K562 (cell line): ENCODE measurements around the gene SAT2. TPM values are rescaled to one million over a fixed set of nuclear protein-coding genes. Genes with fewer than 3 reads are reported as not detected.

ENCODE experiments used
- ATF1 ChIP-seq, 2 experiments: fragments of 450-650 bp in 1 of 2; IDR thresholded peaks; 2 replicates each; pipeline ENCODE4 v1.6.1; 2016; ENCODE audit warnings: missing compliant biosample characterization in 1 of 2, missing genetic modification characterization in 1 of 2
- BHLHE40 ChIP-seq: IDR thresholded peaks from 2 replicates; pipeline ENCODE4 v1.6.1; 2011; ENCODE audit warnings: low read length, improper control_type of control experiment
- CCNT2 ChIP-seq: IDR thresholded peaks from 2 replicates; pipeline ENCODE4 v1.6.1; 2011; ENCODE audit warnings: borderline replicate concordance, low read depth, mild to moderate bottlenecking, moderate library complexity, mixed read lengths, low read length; ENCODE audit not compliant: insufficient read length; ENCODE audit errors: extremely low read depth
- CSDE1 ChIP-seq, 2 experiments: fragments of 450-650 bp; IDR thresholded peaks; 2 replicates each; pipeline ENCODE4 v1.6.1; 2016; ENCODE audit warnings: mild to moderate bottlenecking in 1 of 2
- HDAC1 ChIP-seq, 2 experiments: fragments of 450-650 bp; IDR thresholded peaks; 2 replicates each; pipeline ENCODE4 v1.6.1; 2016 to 2017; ENCODE audit warnings: inconsistent platforms in 1 of 2, mild to moderate bottlenecking in 1 of 2, moderate library complexity in 1 of 2
- HOMEZ ChIP-seq: fragments of 250-450 bp; sonication (Bioruptor Pico); IDR thresholded peaks from 2 replicates; pipeline ENCODE4 v1.4.0; 2020; ENCODE audit warnings: mild to moderate bottlenecking, moderate library complexity
- MEF2D ChIP-seq: conservative IDR thresholded peaks from 2 replicates; pipeline ENCODE4 v1.6.1; 2016; ENCODE audit warnings: low read depth, missing genetic modification characterization, missing compliant biosample characterization
- MTA3 ChIP-seq: fragments of 450-650 bp; formaldehyde crosslinking; IDR thresholded peaks from 2 replicates; pipeline ENCODE4 v1.6.1; 2017; ENCODE audit warnings: mild to moderate bottlenecking, borderline replicate concordance
- MYC ChIP-seq, 2 experiments: fragments of 250-450 bp in 1 of 2; sonication (Bioruptor Pico) in 1 of 2; IDR thresholded peaks; 2 replicates each; pipeline versions ENCODE4 v1.5.1 to v1.6.1; 2012 to 2021; ENCODE audit warnings: low read depth in 2 of 2, borderline replicate concordance in 1 of 2, improper control_type of control experiment in 1 of 2, low read length in 1 of 2, mild to moderate bottlenecking in 1 of 2, moderate library complexity in 1 of 2
- STAT6 ChIP-seq: sonication (generic); formaldehyde crosslinking; IDR thresholded peaks from 2 replicates; pipeline ENCODE4 v1.8.1; 2023; ENCODE audit warnings: mild to moderate bottlenecking, missing genetic modification reagents
- UBTF ChIP-seq, 2 experiments: IDR thresholded peaks; 2 replicates each; pipeline ENCODE4 v1.6.1; 2012; ENCODE audit warnings: improper control_type of control experiment in 2 of 2, low read depth in 2 of 2, low read length in 2 of 2, borderline replicate concordance in 1 of 2
- ZNF12 ChIP-seq: sonication (generic); formaldehyde crosslinking; IDR thresholded peaks from 2 replicates; pipeline ENCODE4 v1.4.0; 2020; ENCODE audit warnings: mild to moderate bottlenecking, missing genetic modification reagents
- ZNF165 ChIP-seq: fragments of 250-450 bp; sonication (Bioruptor Pico); IDR thresholded peaks from 2 replicates; pipeline ENCODE4 v1.4.0; 2020; ENCODE audit warnings: borderline replicate concordance
- ZNF239 ChIP-seq: fragments of 250-450 bp; sonication (Bioruptor Pico); IDR thresholded peaks from 2 replicates; pipeline ENCODE4 v1.4.0; 2020; ENCODE audit warnings: mild to moderate bottlenecking
- ZNF518B ChIP-seq: fragments of 250-450 bp; sonication (Bioruptor Pico); IDR thresholded peaks from 2 replicates; pipeline ENCODE4 v1.5.0; 2021; ENCODE audit warnings: mild to moderate bottlenecking, moderate library complexity
- polyA plus RNA-seq, 8 experiments: library from polyadenylated mRNA; depleted of rRNA in 4 of 8; stranded (reverse) in 5 of 8; unstranded in 3 of 8; fragments of >200 nt; fragmentation: Nextera tagmentation in 2 of 8; fragmentation: Illumina TruSeq in 1 of 8; extraction: Ambion mirVana in 2 of 8; extraction: Trizol in 1 of 8; gene quantifications; 2 replicates each; pipeline versions ENCODE4 v1.2.1 to v1.2.3, GENCODE V29; 2011 to 2014; ENCODE audit warnings: inconsistent platforms in 1 of 8, missing spikeins in 1 of 8
- total RNA-seq, 7 experiments: library from RNA; depleted of rRNA in 6 of 7; stranded (reverse); fragments of >200 nt in 6 of 7; fragmentation: Illumina TruSeq in 2 of 7; extraction: Trizol in 2 of 7; gene quantifications; 2 replicates each; pipeline versions ENCODE4 v1.2.1 to v1.2.3, GENCODE V29; 2011 to 2021; ENCODE audit warnings: low replicate concordance in 1 of 7

The SAT2 gene
- total and polyA plus RNA-seq, 9 of the 15 experiments (the other 6 are each of a cell fraction or from before 2014, with no cell fraction given), result 2.0 to 8.0 (median 5.3) TPM

- TF ChIP-seq UBTF (IDR thresholded peaks at IDR 0.05; ENCODE audit: borderline replicate concordance in 1 of 2, low read depth in 2 of 2, low read length in 2 of 2), result no peak
- TF ChIP-seq MYC (IDR thresholded peaks at IDR 0.05; ENCODE audit: low read depth, low read length), result 0 out of 2 replicates have a peak, but pooled peaks have one; percentile 12
- no peak for TF ChIP-seq MYC (CRISPR knock-in tag; IDR thresholded peaks at IDR 0.05; ENCODE audit: borderline replicate concordance, low read depth)
- 0 out of 4 replicates have a peak, but pooled peaks of 1 of the 2 experiments have one; percentile 41 for TF ChIP-seq HDAC1 (IDR thresholded peaks at IDR 0.05)
- peak; percentile 53 for TF ChIP-seq CCNT2
- no peak for TF ChIP-seq MEF2D (tag)
- no peak for TF ChIP-seq ATF1 (CRISPR knock-in tag; IDR thresholded peaks at IDR 0.05)
- TF ChIP-seq ATF1 (tag; IDR thresholded peaks at IDR 0.05), result 0 out of 2 replicates have a peak, but pooled peaks have one; percentile 20
- no peak for TF ChIP-seq MTA3
- no peak for TF ChIP-seq ZNF165 (CRISPR knock-in tag)
- no peak for TF ChIP-seq ZNF518B (CRISPR knock-in tag)
- TF ChIP-seq HOMEZ (CRISPR knock-in tag), result no peak
- TF ChIP-seq CSDE1 (IDR thresholded peaks at IDR 0.05), result no peak
- TF ChIP-seq STAT6 (CRISPR knock-in tag), result no peak
- peak; percentile 70 for TF ChIP-seq BHLHE40
- TF ChIP-seq ZNF239 (CRISPR knock-in tag), result no peak
- no peak for TF ChIP-seq ZNF12 (CRISPR knock-in tag)
Measured at GRCh38 chr17:7627250-7628121, at the start of gene SAT2 (continued).
